MG63 (cell line): ENCODE data around the gene PARVA. TPM values are rescaled to one million over a fixed set of nuclear protein-coding genes. Genes with fewer than 3 reads are reported as not detected.

Source experiments
- DNase-seq: peaks from one replicate; pipeline ENCODE4 v3.0.0-alpha.2; 2020
- H3K27me3 ChIP-seq: fragments of 250-450 bp; sonication (Bioruptor Pico); 2 replicates; pipeline ENCODE4 v1.5.1; 2020; ENCODE audit warnings: mild to moderate bottlenecking, moderate library complexity
- H3K36me3 ChIP-seq: fragments of 250-450 bp; sonication (Bioruptor Pico); 2 replicates; pipeline ENCODE4 v1.5.1; 2020; ENCODE audit warnings: mild to moderate bottlenecking, moderate library complexity
- H3K4me3 ChIP-seq: fragments of 250-450 bp; sonication (Bioruptor Pico); 2 replicates; pipeline ENCODE4 v1.5.1; 2020; ENCODE audit warnings: mild to moderate bottlenecking, moderate library complexity
- H3K9me3 ChIP-seq: fragments of 250-450 bp; sonication (Bioruptor Pico); 2 replicates; pipeline ENCODE4 v1.5.1; 2020; ENCODE audit warnings: mild to moderate bottlenecking, moderate library complexity
- total RNA-seq: library from RNA; depleted of rRNA; stranded (reverse); fragments of >200 nt; shearing (Covaris generic); gene quantifications from 2 replicates; pipeline ENCODE4 v1.2.3, GENCODE V29; 2014; ENCODE audit warnings: low replicate concordance

PARVA gene
- total RNA-seq, 1 experiment from 2014 or later = 27.9 TPM

DNA sequence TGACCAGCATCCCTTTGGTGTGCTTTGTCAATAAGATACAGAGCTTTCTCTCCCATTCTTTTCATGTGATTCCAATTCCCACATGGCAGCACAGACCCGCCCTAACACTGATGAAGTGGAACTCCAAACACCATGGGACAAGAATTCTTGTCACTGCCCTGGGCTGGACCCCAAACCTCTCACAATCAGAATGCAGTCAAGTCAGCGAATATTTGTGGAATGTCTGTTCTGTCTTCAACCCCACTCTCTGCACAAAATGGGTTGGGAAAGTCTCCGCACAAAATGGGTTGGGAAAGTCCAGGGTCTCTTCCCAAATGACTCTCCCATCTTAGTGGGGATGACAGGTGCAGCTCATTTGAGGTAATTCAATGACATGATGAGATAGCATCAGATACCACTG lies 157.9 kb downstream of the PARVA start:
- H3K9me3 ChIP-seq = no peaks in the 10 kb centered on the region
- no peak overlapping the region for H3K4me3 ChIP-seq
- peaks cover 1% of the 10 kb centered on the region for H3K36me3 ChIP-seq
- H3K27me3 ChIP-seq = no peaks in the 10 kb centered on the region
- DNase-seq = no peak

DNA sequence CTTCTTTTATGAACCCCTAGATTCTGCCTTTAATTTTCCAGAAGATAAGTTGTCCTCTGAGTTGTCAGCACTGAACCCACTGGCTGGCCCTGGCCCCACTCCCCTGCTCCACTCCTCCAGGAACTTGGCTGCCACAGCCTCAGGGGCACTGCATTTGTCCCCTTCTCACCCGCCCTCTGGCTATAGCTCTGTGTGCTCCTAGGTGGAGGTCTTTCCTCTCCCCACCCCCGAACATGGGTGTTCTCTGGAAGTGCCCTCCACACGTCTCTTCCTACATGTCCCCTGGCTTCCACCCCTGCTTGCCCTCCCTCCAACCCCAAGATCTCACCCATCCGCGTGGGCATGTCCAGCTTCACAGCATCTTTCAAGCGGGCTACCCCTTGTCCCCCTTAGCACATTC lies 159.2 kb downstream of the PARVA start:
- DNase-seq = no peak
- Histone ChIP-seq H3K9me3 (no peaks in the 10 kb centered on the region), H3K36me3 (no peaks in the 10 kb centered on the region; the same call in 1 of the 2 replicates)

DNA sequence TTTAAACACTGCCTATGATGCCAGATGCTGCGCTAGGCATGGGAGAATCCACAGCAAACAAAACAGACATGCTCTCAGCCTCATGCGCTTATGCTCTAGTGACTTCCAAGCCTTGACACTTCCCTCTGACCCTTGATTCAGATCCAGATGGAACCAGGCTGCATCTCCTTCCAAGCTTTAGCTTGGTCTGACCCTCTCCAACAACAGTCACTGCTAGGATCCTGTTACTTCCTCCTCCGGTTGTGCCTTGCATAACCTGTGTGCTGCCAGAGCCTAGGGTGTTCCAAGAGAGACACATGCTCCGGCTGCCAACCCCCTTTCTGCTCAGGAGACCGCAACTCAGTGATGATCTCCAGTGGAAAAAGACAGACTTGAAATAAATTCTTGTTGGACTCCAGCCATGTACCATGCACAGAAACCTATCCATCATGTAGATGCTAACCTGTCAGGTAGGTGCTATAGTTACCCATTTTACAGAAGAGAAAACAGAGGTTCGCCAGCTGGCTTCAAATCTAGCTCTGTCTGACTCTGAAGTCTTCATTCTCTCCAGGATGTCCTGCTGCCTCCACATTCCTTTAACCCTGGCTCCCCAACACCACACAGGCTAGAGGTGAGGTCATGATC lies 160.5 kb downstream of the PARVA start:
- peak; percentile 26 for DNase-seq
- H3K27me3 ChIP-seq = no peaks in the 10 kb centered on the region
- H3K4me3 ChIP-seq = no peak overlapping the region
- H3K9me3 ChIP-seq = no peaks in the 10 kb centered on the region
- no peaks in the 10 kb centered on the region; the same call in 1 of the 2 replicates for H3K36me3 ChIP-seq

More for the DNA sequence above, 159.2 kb downstream of the PARVA start:
- no peaks in the 10 kb centered on the region for H3K27me3 ChIP-seq
- H3K4me3 ChIP-seq = no peak overlapping the region

DNA sequence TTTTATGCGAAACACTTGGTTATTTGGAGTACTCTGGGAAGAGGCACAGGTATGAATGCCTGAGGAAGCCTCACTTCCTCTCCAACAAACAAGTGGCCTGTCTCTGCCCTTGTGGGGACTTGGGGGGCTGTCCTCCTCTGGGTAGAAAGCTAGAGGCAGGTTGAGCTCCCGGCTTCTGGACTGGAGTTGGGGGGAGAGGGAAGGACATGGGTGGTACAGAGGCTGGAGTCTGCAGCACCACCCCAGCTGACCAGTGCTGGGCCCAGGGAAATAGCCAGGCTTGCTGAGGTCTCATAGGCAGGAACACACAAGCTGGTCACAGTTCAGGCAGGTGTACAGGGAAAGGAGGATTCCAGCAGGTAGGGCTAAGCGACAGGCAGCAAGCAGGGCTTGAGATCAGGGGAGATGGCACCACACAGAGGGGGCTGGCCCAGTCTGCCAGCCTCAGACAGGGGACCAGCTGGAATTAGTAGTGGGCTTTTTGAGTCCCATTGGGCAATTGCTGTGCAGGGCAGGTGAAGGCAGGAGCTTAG lies 161.6 kb downstream of the PARVA start:
- Histone ChIP-seq H3K9me3 (no peaks in the 10 kb centered on the region), H3K36me3 (no peaks in the 10 kb centered on the region), H3K27me3 (no peaks in the 10 kb centered on the region), H3K4me3 (no peak overlapping the region)
- no peak for DNase-seq

DNA sequence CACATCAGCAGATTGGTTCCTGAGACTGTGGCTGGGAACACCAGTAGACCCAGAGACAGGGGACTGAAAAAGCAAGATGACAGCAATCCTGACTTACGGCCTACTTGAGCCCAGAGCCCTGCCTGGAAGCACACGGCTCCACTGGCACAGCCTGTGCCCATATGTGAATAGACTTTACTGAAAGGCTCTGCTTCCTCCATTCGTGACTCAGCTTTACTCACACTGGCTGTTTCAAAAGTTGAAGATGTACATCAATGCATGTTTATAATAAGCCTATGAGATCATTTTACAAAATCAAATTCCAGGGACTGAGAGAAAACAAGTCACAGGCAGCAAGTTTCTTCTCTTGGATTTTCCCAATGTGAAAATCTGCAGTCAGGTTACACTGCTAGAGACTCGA lies 162.2 kb downstream of the PARVA start:
- no peaks in the 10 kb centered on the region for H3K36me3 ChIP-seq
- H3K4me3 ChIP-seq = no peak overlapping the region
- DNase-seq = peak; percentile 85
- no peaks in the 10 kb centered on the region for H3K9me3 ChIP-seq
- H3K27me3 ChIP-seq = no peaks in the 10 kb centered on the region

DNA sequence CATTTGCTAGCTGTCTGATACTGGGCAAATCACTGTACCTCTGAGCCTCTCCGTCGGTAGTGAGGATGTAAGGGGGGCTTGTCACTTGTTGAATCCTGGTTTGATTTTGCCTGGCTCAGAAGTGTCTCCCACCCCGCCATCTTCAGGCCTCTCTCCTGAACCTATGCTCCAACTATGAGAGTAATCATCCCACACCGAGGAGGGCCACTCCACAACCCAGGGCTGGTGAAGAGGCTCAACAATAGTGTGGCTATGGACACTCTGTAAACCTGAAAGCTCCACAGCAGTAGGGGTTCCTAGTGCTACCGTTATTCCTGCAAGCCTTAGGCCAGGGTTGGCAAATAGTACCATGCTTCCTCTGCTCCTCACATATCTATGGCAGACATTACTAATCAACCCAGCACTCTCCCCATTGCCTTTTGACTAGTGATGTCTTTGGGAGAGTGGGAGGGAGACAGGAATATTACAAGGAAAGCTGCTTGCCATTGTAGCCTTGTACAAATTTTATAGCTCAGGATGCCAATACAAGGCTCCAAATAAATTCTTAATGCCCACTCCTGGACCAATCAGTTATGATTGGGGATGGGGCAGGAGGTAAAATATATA lies 162.8 kb downstream of the PARVA start:
- Histone ChIP-seq H3K36me3 (no peaks in the 10 kb centered on the region), H3K9me3 (no peaks in the 10 kb centered on the region)
- no peak for DNase-seq

DNA sequence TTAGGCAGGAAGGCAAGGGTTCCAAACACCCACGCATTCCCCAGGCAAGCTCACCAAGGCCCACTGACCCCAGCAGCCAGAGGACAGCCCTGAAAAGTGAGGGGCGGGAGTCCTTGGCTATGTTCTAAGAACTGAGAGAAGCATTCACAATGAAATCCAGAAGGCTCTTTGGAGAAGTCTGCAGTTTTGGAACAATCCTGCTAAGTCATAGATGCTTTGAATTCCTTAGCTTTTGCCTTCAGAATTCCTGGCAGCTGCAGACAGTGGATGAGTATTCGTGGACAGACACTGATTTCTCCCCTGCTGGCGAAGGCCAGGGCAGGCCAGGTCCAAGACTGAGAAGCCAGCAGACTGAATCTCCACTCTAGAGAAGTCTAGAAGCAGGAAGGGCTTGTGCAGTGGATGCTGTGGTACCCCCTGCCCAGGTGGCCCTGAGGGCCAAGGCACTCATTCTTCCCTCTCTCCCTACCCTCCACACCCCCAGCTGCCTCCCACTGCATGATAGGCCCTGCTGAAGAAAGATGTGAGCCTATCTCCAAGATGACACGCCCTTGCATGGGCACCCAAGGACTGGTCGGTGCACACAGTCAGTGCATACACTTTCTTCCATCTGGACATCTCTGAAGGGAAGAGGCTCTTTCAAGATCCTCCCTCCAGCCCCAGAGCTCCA lies 163.7 kb downstream of the PARVA start:
- Histone ChIP-seq H3K36me3 (no peaks in the 10 kb centered on the region), H3K9me3 (no peaks in the 10 kb centered on the region), H3K4me3 (no peak overlapping the region), H3K27me3 (no peaks in the 10 kb centered on the region)
- DNase-seq = peak; percentile 90

More for the DNA sequence above, 162.8 kb downstream of the PARVA start:
- Histone ChIP-seq H3K27me3 (no peaks in the 10 kb centered on the region), H3K4me3 (no peak overlapping the region)

DNA sequence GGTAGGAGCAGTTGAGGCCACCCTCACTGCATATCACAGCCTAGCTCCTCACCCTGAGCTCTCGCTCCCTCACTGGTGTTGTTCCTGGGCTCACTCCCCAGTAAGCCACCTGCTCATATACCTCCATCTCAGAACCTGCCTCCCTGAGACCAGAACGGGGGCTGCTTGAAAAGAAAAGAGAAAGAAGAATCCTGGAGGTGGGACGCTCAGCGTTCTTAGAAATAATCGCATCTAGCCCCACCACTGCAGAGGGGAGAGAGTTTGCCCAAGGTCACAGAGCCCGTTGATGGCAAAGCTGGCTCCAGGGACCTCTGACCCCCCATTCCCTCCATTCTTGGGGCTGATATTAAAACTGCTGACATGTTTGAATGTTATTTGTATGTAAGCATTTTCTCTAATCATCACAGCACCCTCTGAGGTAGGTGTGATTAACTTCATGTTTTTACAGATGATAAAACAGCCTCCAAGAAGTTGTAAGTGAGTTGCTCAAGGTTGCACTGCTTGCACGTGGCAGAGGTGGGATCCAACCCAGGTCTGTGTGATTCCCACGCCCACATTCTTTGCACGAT lies 164.3 kb downstream of the PARVA start:
- H3K36me3 ChIP-seq = no peaks in the 10 kb centered on the region
- H3K27me3 ChIP-seq = no peaks in the 10 kb centered on the region
- no peak overlapping the region for H3K4me3 ChIP-seq
- no peak for DNase-seq
- no peaks in the 10 kb centered on the region for H3K9me3 ChIP-seq

DNA sequence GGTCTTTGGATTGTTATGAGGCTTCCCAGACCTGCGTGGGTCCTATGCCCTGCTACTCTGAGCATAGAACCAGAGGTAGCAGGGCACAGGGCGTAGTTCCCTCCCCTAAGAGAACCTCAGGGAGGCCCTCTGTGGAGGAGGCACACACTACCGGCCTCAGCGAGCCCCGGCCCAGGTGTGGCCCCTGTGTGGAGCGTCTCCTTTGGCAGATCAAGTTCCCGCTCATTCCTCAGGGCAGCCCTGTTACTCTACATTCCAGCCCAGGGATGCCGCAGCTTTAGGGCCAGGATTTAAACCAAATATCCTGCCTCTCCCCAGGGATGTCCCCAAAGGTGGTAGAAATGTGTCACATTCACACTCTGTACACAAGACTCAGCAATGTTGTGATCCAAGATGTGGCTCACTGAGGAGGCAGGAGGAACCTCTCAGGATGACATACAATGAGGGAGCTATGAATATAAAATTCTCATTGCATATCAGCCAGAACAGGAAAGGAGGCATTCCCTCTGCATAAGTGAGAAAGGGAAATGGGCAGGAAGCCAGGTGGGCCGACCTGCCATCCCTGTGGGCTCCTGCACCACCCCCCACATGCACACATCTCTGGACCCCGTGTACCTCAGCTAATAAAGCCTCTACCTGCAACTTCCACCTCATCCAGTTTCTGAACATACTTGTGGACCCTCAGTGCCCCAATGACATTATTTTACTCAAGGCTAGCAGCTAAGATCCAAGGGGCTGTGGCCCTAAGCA lies 165.0 kb downstream of the PARVA start:
- DNase-seq = no peak
- H3K4me3 ChIP-seq = no peak overlapping the region
- no peaks in the 10 kb centered on the region for H3K27me3 ChIP-seq
- no peaks in the 10 kb centered on the region for H3K9me3 ChIP-seq
- no peaks in the 10 kb centered on the region for H3K36me3 ChIP-seq

DNA sequence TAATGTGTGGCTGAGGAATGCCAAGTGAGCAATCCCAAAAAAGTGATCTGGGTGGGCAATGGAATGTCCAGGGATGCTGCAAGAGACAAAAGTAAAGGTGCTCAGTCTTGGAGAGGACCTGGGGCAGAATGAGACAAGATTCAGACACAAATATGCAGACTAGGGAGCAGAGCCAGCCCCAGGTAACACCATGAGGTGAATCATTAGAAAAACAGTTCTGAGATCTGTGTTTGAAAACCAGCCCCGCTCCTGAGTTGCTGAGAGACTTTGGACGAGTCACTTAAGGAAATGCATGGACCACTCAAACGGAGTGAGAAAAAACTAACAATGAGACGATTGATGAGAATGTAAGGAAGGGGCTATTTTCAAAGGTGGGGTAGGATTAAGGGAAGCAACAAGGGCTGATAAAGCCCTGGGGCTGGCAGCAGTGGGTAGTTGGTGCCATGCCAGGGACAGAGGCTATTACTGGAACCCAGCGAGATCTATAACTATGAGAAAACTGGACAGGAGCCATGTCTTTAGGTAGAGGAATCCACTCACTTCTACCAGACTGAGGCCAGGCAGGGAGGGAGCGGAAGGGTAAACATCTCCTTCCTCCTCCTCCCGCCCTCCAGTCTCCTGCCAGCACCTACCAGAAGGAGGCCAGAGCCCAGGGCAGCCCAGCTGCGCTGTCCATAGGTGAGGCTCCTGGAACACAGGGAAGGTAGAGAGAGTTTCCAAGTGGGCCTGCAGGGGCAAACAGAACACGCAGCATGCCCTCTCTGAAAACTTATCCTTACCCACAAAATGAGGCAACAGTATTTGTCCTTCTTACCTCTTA lies 166.4 kb downstream of the PARVA start:
- Histone ChIP-seq H3K9me3 (no peaks in the 10 kb centered on the region), H3K27me3 (no peaks in the 10 kb centered on the region), H3K36me3 (no peaks in the 10 kb centered on the region), H3K4me3 (no peak overlapping the region)
- peak; percentile 20 for DNase-seq

DNA sequence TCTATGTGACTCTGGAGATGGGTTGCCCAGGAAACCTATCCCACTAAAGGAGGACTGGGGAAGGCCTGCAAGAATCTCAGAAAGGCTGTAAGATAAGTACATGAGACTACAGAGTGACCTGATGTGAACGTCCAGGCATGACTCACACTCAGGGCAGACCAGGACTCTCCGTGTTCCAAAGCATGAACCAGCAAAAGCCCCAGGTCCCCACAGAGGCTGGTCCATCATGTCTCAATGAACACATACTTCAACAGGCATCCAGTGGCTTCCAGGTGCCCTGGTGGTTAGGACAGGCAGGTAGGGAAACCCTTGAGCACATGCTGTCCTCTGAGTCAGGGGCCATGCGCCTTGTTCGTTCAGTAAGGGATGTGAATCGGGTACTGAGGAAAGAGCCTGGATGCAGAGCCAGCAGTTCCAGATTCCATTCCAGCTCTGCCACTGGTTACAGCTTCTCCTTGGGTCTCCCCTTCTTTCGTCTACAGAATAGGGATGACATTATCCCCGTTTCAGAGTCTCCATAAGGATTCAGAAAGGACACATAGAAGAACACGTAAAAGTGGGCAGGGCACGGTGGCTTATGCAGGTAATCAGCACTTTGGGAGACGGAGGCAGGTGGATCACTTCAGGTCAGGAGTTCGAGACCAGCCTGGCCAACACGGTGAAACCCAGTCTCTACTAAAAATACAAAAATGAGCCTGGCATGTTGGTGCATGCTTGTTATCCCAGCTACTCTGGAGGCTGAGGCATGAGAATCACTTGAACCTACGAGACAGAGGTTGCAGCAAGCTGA lies 167.8 kb downstream of the PARVA start:
- Histone ChIP-seq H3K27me3 (no peaks in the 10 kb centered on the region), H3K36me3 (no peaks in the 10 kb centered on the region), H3K9me3 (no peaks in the 10 kb centered on the region), H3K4me3 (no peak overlapping the region)
- no peak for DNase-seq

DNA sequence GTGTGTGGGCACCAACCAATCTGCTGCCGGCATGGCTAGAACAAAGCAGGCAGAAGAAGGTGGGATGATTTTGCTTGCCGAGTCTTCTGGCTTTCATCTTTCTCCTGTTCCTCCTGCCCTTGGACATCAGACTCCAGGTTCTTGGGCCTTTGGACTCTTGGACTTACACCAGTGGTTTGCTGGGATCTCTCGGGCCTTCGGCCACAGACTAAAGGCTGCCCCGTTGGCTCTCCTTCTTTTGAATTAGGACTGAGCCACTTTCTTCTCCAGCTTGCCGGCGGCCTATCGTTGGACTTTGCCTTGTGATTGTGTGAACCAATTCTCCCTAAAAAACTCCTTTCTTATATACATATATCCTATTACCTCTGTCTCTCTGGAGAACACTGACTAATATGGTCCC lies 168.8 kb downstream of the PARVA start:
- Histone ChIP-seq H3K27me3 (no peaks in the 10 kb centered on the region), H3K4me3 (no peak overlapping the region), H3K9me3 (no peaks in the 10 kb centered on the region), H3K36me3 (no peaks in the 10 kb centered on the region)
- DNase-seq = no peak

DNA sequence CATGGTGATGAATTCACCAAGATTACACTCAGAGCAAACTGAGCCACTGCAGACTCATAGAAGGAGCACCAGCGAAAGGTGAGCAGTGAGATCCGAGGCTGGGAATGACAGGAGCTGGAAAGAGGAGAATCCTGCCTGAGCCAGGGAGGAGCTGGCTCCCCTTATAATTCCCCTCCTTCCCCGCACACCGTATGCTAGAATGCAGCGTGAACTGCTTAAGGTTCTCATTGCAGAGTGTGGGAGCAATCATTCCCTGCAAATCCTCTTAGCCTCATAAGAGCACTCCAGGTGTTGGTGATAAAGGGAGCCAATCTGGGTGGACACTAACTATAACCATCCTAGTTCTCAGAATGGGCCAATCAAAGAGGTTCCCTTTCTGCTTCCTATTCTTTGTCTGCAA lies 169.3 kb downstream of the PARVA start:
- Histone ChIP-seq H3K4me3 (no peak overlapping the region), H3K36me3 (no peaks in the 10 kb centered on the region), H3K27me3 (no peaks in the 10 kb centered on the region), H3K9me3 (no peaks in the 10 kb centered on the region)
- DNase-seq = no peak

DNA sequence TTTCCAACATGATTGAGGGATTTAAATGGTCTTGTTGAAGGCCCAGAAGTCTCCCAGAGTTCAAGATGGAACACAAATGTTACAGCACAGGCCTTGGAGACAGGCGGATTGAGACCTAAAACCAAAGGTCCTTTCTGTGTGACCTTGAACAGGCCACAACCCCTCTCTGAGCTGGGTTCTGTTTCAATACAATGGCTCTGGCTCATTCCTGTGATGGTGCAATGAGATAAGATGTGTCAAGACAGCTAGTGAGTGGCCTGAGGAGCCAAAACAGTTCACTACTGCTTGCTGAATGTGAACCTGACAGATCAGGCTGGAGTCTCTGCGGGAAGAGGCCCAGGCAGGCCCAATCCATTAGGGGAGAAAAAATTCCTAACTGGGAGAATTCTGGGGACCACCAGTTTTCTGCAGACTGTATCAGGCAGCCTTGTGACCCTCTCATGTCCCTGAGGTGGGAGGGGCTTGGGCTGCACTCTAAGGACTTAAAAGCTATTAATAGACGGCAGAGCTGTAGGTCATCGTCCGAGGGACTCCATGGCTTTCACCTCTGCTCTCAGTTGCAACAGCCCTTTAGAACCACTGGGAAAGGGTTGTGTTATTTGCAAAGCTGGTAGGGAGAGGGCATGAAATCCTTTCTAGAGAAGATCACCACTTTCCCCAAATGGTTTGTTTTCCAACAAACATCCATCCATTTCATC lies 170.7 kb downstream of the PARVA start:
- Histone ChIP-seq H3K9me3 (no peaks in the 10 kb centered on the region), H3K27me3 (no peaks in the 10 kb centered on the region), H3K4me3 (no peak overlapping the region), H3K36me3 (no peaks in the 10 kb centered on the region)
- no peak for DNase-seq

DNA sequence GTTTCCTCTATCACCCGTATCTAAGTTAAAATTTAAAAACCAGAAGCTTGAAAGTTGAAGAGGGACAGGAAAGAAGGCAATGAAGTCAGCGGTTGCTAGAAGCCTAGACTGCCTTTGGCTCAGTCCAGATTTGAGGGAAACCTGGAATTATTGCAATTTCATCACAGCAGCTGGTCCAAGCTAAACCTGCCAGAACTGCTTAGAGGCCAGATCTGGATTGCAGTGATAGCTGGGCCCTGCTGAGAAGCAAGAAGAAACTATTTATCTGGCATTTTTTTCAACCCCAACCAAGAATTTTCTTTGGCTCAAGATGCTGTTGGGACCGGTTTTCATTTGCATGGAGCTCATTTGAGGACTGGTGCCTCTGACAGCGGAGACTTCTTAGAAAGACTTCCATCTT lies 175.3 kb downstream of the PARVA start:
- peak; percentile 77 for DNase-seq
- Histone ChIP-seq H3K27me3 (no peaks in the 10 kb centered on the region), H3K36me3 (no peaks in the 10 kb centered on the region), H3K4me3 (no peak overlapping the region), H3K9me3 (peaks cover 3% of the 10 kb centered on the region; the same call in 1 of the 2 replicates)
